ENCODE data around the gene KCTD14.

- no peak for TF ChIP-seq MYC (IDR thresholded peaks at IDR 0.05; ENCODE audit: low read depth, low read length)
- no peak for TF ChIP-seq POLR2A (IDR thresholded peaks at IDR 0.05; ENCODE audit: extremely low read depth, insufficient read length)
- no peak for TF ChIP-seq CTCF (IDR thresholded peaks at IDR 0.05; ENCODE audit: low read depth, low read length)
- no peak for TF ChIP-seq MAX (IDR thresholded peaks at IDR 0.05; ENCODE audit: low read depth, low read length)
These were observed 11.5 kb upstream of the KCTD14 start for GRCh38 chr11:78034623-78035022.
